GM18519 (cell line): ENCODE results near the gene EVPL.
"Not testable (repeated sequence)": the region's sequence is repeated elsewhere in the genome, so short reads cannot be mapped to it uniquely, and the experiment has no call there.

ENCODE experiments used
- ATAC-seq: cut with Tn5 transposase; IDR thresholded peaks from one replicate; pipeline ENCODE4 v1.9.1; 2021; ENCODE audit warnings: mild to moderate bottlenecking, moderate library complexity; ENCODE audit not compliant: unreplicated experiment, low FRiP score

The EVPL gene

DNA sequence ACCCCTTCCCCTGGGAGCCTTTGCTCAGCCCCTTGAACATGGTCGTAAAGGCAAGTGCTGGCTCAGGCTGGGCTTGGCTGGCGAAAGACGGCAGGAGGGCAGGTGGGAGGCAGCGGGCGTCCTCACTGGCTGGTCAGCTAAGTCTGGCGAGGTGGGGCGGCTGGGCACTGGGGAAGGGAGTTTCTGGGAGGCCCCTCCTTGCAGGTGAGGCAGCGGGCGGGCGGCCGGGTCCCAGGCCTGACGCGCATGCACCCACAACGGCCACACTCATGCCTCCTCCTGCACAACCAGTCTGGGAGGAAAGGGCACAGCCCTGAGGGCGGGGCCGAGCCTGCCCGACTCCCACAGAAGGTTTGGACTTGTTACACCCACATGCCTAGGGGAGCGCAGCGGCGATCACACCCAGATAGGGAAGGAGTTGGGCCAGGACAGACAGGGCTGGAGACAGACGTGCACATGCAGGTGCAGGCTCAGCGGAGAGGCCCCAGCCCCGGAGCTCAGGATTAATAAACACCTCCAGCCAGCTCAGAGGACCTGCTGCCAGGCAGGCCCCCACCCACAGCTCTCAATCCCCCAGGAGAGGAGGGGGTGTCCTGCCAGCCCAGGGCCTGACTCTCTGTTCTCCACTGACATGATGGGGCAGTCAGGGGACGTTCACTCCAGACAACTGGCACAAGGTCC lies at the start of gene EVPL:
TSS of gene EVPL (minus strand) at position 148 of the 681 bp plus-strand sequence. CDS start at position 40, 108 bp downstream.
- no peak for ATAC-seq

DNA sequence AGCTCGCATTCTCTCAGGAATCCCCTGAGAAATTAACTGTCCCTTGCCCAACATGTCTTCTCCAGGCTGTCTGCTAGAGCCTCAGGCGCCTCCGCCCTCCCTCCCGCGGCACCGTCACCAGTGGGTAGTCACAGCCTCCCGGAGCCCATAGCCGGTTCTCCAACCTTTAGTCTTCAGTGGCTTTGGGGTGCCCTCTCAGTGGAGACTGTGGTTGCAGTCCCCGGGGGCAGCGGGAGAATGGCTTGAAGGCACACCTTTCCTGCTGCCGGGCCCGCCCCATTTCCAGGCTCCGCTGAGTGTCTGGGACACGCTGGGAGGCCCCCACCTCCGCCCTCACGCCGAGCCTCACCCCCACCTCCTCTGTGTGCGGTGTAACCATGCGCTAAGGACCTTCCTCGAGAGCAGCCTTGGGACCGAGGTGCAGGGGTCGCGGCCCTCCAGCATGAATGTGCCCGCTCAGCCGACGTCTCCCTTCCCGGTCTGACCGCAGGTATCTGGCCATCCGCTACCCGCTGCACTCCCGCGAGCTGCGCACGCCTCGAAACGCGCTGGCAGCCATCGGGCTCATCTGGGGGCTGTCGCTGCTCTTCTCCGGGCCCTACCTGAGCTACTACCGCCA lies 49.1 kb upstream of the EVPL start:
- ATAC-seq: no peak

DNA sequence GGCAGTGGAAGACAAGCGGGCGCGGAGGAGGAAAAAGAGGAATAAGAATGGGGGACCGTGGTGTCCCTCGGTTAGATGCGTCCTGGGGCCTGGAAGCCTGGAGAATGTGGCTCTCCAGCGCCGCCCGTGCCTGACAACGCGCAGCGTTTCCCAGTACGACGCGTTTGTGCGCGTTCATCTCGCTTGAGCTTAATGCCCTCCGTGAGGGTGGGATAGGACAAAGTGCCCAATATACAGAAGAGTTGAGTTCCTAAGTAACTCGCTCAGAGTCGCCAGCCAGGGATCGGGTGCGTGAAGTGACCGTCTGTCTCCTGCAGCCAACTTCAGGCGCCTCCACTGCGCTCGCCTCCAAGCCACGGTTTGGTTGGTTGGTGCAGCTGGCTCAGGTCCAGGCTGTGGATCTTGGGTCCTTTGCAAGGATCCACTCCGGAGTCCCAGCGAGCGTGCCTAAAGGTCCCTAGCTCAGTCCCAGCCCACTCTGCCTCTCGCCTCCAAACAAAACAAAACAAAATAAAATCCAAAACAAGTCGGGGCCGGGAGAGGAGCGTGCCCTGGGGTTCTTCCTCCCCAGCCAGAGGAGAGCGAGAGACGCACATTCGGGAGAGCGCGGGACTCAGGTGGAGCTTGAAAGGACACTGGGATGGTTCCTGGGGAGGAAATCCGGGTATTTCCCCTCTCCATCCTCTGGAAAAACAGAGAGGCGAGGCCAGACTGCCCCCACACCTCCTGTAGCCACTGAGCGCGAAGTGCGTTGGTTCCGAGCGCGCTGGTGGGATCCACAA lies 48.4 kb upstream of the EVPL start:
- no peak for ATAC-seq

DNA sequence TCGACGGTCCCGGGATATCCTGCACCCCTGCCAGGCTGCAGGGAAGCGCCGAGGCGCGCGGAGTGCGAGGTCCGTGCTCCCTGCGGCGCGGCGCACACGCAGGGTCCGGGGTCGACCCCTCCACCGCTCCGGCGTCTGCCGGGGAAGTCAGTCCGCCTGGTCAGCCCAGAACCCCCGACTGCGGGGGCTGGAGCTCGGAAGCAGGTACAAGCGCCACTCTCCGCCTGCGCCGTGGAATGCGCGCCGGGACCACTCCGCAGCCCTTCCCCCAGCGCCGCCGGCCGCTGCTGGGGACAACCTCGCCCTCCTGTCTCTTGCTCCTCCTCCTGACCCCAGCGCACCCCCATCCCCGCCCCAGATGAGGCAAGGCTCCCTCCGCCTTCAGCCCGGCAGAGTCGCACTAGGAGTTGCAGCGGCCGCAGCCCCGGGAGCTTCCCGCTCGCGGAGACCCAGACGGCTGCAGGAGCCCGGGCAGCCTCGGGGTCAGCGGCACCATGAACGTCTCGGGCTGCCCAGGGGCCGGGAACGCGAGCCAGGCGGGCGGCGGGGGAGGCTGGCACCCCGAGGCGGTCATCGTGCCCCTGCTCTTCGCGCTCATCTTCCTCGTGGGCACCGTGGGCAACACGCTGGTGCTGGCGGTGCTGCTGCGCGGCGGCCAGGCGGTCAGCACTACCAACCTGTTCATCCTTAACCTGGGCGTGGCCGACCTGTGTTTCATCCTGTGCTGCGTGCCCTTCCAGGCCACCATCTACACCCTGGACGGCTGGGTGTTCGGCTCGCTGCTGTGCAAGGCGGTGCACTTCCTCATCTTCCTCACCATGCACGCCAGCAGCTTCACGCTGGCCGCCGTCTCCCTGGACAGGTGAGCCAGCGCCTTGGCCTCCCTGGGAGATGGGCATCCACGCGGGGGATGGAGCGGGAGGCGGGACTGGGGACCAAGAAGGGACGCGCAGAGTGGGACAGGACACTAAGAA lies 47.6 kb upstream of the EVPL start, which contains the start of gene GALR2:
TSS of gene GALR2 (plus strand) at position 392 of the 974 bp plus-strand sequence. CDS start at position 495, 103 bp downstream.
- no peak for ATAC-seq

DNA sequence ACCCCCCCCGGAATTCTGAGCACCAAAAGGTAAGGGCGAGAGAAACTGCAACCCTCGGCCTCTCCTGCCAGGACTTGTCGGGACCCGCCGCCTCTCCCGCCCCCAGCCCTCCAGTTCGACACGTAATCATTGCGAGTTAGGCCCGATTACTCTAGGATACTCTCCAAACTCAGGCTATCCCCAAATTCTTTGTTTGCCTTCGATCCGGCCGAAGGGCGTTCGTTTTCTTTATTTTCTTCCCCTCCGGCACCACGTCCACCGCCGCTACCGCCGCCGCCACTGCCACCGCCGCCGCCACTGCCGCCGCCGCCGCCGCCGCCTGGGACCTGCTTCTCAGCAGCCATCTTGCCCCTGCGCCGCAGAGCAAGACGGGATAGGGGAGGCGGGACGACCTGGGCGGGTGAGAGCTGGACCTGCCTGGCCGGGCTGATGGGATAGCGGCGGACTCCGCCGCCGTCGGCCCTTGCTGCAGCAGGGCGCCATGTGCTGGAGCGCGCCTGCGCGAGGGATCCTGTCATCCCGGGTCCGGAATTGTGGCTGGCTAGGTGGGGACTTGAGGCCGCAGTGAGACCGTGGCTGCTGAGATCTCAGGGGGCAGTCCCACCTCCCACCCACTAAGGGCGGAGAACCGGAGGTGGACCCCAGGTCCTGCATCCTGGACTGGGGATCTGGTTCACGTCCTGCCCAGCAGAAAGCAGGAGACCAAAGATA lies 45.2 kb upstream of the EVPL start, which contains the start of gene SRP68:
TSS of gene SRP68 (minus strand) at position 370 of the 711 bp plus-strand sequence. CDS start at position 344, 26 bp downstream.
- ATAC-seq: peak; percentile 53

DNA sequence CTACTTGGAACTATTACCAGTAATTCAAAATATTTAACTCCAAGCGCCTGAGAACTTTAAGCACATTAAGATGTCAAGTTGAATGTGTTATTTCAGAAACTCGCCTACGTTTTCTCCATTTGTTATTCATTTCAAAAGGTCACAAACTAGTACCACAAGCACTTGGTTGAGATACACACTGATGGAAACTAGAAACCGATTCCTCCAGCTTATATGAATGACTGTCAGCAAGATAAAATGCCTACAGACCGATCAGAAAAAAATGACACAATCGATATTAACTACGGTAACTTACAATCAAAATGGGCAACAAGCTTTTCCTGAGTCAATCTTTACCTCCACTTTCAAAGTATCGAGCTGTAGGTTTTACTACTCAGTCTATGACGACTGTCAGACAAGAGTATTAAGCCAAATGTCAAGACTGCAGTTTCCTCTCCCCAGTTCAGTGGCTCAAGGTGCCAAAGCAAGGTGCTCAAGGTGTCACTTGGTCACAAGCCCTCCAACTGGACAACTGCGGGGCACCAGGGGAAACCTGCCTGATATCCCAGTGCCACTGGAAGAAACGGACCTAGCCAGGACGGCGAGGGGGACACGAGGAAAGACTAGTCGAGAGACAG lies 44.5 kb upstream of the EVPL start:
- ATAC-seq: no peak

DNA sequence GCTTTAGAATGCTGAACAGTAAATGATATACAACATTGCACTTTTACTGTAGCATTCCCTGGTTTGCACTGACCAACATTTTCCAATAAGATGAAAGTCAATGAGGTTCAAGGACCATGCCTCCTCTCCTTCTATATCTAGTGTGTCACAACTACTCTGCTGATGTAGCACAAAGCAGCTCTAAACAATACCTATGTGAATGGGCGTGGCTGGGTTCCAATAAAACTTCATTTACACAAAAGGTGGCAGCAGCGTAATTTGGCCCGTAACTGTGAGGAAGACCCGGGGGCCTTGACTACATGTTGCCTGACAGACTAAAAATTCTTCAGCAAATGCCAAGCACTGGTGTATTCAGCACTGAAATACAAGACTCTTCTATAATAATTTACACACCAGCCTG lies 38.7 kb upstream of the EVPL start:
- no peak for ATAC-seq

DNA sequence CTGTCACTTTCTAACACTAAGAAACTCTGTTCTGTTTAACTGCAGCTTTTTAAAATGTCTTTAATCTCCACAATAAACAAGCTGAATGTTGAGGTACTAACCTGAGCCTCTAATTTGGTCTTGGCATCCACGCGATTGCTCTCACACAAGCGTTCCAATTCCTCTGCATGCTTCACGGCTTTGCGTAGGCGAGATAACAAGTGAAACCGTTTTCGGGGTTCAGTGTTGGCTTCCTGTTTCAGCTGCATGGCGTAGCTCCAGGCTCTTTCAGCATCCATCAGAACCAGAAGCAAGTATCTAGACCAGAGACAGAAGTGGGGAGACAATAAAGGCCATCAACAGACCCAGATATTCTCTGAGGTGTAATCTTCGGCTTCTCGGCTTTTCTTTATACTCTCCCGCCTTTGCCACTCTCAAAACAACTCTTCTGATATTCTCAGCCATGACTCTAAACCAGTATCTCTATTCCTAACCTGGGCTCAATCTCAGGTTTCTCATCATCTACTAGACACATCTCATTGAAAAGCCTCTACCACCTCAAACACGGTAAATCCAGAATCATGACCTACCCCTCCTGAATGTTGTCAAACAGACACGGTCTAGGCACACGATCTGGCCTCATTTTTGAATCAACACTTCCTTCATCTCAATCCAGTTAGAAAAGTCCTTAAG lies 36.9 kb upstream of the EVPL start:
- no peak for ATAC-seq

DNA sequence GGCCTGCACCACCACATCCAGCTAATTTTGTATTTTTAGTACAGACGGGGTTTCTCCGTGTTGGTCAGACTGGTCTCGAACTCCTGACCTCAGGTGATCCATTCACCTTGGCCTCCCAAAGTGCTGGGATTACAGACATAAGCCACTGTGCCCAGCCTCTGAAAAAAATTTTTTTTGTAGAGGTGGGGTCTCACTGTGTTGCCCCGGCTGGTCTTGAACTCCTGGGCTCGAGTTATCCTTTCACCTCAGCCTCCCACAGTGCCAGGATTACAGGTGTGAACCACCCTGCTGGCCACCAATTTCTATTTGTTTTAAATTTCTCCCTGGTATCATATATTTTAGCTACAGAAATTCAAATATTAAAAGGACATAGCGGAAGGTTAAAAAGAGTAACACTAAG lies 31.2 kb upstream of the EVPL start:
- ATAC-seq: not testable (repeated sequence)

DNA sequence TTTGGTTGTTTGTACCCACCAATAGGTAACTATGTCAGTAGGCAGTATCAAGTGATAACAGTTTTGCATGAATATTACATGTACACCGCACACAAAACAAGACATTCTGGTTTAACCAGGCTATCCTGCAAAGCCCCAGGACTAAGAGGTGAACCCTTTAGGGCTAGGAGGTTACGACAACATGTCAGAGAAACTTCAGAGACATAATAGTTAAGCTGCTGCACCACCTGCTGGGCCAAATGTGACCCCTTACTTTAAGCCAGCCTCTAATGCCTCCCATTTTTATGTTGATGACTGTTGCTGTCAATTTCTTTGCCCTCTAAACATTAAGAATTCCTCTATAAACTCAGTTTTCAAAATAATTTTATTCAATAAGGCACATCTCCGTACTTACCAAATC lies 29.8 kb upstream of the EVPL start:
- ATAC-seq: no peak

DNA sequence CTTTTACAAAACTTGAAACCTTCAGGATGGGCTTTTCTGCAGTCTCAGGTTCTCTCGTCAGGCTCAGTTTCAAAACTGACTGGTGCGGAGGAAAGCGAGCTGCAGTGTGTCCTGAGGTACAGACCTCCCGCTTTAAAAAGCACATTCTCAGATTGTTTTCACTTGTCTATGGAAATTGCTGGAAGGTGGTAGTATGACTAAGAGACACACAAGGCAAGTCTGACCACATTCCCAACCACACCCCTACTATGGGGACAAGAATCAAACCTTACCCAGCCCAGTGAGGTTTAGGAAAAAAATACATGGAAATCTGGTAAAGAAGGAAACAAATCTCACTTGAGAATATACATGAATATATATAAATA lies 27.0 kb upstream of the EVPL start:
- no peak for ATAC-seq

DNA sequence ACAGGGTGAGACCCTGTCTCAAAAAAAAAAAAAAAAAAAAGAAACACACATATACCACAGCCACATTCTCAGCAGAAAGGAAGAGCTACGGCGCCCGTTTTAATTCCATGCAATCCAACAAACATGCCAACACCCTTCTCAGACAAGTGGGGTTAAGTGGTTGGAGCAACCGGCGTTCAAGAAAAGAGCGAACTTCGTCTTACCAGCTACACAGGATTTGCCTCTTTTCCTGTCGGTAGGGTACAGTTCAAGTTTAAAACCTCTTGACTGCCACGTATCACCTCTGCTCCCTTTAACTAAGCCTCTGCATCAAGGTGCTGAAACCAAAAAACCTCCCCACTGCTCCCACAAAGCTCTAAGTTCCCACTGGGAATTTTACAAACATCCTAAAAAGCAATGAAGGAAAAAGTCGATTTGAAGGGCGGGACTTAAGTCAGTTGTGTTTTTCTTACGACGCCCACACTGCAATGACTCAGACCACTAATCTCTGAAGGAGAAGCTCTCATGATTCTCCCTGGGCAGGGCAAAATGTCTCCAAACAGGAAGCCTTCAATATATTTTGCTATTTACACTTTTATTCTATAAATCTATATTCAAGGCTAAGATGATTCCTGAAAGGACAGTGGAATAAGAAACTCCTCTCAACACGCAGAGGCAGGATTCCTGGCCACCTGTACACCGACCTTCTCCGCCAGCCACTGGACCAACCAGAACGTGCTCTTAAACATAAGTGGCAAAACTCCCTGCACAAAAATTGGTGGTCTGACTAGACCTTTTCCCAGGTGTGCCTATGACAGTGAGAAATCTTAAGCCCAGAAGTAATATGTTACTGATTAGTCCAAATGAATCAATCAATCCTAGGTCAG lies 26.4 kb upstream of the EVPL start:
- ATAC-seq: no peak

DNA sequence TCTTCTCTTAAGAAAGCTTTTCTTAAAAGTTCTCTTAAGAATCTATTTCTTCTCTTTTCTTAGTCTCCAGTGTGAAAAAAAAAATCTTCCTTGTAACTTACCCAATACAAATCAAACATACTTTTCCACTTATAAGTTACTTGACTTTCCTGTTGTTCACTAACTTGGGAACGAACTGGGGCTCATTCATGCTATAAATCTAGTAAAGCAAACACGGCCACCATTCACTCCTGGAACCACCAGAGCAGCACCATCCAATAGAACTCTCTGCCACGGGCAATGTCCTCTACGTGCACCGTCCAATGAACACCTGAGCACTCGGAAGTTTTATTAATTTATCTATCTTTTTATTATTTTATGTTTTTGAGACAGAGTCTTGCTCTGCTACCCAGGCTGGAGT lies 24.5 kb upstream of the EVPL start:
- ATAC-seq: no peak

DNA sequence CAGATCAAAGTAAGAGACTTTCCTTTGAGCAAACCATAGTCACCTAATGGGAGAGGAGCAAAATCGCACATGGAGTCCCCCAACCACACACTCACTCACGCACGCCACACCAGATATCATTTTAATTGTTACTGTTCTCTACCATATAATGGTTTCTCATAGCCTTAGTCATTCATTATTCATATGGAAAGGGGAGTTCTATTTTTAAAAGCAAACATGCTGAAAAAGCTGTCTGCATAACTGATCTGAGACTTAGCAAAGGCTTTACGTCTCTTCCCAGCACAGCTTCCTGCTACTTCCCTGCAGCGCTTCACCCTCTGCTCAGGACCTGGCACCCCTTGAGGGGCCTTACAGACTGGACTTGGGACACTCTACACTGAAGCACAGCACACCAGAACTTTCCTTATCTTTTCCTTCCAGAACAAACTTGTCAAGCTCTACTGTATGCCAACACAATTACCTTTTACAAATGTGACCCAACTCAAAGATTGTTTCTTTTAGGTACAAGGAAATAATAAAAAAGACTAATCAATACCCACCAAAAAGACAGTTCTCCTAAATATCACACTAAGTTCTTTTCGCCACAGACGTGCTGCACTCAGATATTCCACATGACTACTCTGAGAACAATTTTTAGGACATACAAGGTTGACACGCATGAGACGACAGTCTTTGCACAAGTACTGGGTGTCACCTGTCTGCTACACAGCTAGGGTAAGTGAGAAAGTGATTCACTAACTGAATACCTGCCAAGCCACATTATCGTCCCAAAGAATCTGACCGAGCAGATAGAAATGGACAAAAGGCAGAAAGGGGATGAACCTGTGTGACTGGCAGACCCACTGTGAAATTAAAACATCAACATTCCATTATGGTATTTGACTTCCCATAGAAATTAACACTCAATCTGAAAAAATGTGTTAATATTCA lies 23.7 kb upstream of the EVPL start:
- no peak for ATAC-seq

DNA sequence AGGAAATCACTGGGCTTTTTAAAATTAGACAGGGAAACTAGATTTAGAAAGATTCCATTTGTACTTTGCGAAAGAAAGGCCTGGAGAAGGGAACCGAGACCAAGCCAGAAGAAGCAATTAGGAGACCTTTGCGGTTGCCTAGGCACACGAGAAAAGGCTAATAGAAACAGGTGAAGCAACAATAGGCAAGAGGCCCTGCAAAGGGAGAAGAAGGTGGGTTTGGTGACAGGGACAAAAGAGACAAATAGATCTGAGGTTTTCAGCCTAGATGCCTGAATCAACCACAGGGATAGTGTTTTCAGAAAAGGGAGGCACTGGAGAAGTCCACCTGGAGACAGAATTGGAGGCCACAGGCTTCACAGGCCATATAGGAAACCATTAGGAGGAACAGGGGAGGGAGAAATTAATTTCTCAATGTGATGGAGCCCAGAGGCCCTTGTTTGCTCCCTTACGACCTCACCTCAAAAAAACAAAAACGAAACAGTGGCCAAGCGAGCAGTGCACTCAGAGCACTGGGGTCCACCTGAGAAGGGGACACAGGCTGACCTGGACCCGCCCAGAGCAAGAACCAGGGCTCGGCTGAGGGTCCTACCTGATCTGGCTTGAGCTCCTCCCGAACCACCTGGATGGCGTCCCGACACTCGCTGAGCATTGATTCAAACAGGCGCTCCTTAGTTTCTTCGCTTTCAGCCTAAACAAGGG lies 22.9 kb upstream of the EVPL start:
- ATAC-seq: no peak

DNA sequence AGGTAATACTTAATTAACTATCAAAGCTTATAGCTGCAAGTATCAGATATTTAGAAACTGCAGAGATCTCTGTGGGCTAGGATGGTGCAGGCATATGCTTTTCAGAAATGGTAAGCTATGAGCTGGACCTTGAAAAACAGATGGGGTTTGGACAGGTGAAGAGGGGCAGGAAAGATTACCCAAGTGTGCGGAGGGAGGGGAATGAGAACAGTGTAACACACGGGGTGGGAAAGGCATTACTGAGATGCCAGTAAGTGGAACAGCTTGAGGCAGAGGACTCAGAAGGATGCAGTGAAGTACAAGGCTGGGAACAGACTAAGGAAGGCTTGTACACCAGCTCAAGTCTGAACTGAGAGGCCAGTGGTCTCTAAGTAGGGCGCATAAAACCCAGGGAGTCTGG lies 22.1 kb upstream of the EVPL start:
- no peak for ATAC-seq
